ENCODE results near the gene PADI4.
"Not testable (repeated sequence)": the region's sequence is repeated elsewhere in the genome, so short reads cannot be mapped to it uniquely, and the experiment has no call there.

Gene PADI4

DNA sequence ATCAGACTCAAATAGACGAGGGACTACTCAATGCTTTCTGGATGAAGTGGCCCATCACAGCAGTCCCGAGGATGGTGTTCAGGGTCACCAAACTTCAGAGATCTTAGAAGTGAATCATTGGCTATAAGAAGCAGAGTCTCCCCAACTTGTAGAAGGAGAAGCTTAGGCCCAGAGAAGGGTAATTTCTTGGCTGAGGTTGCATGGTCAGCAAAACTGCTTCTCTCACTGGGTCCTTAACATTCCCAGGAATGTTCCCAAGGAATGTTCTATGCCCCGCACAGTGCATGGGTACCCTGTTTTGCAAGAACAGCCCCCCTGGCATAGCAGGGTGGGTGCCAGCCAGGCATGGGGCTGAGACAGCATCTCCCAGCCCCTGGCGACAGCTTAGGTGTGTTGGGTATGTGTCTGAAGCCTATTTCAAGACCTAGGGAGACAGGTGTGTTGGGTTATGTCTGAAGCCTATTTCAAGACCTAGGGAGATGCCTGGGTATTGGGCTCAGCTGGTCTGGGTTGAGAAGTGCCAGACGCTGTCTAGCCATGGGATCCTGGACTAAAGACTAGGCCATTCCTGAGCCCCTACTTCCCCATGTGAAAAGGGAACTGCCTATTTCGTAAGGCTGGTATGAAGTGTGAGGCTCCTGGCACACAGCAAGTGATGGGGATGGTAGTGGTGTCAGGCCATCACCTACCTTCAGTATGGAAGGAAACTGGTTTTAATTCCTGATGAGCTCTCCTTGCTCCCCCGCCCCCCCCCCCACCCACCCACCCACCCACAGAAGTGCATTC, 90.1 kb downstream of the PADI4 start:
- DNase-seq = no peak

DNA sequence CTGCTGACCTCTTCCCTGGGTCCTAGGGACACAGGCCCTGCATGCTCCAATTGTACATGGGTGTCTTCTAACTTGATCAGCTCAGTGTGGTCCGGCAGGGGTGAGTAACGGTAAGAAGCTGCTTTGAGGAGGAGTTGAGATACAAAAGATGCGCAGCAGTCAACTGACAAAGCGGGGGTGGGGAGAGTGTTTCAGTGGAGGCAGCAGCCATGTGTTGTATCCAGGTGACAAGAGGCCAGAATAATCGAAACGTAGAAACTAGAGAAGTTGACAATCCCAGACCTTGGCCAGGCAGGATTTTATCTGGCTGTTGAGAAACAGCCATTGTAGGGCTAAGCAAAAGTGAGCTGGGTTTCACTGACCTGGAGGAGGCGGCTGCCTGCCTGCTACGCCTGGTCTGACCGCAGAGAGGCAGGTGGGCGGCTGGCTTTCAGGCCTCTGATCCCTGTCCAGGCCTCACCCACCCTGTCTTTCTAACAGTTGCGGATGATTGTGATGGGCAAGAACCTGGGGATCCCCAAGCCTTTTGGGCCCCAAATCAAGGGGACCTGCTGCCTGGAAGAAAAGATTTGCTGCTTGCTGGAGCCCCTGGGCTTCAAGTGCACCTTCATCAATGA, 92.8 kb downstream of the PADI4 start:
- no peak for DNase-seq

DNA sequence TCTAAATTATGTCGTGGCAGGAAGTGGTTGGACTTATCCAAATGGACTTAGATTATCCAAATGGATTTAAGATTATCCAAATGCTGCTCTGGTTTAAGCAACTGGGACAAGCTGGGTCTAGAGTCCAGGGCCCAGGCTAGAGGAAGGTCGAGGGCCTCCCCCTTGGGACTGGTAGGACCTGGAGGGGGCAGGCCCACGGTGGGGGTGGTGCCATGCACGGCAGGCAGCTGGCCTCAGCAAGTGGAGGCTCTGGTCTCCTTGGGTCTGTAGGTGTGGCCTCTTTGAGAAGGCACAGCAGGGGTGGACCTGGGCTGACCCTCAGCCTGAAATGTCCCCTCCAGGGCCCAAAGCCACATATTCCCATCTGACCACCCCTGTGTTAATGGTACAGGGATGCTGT, 93.8 kb downstream of the PADI4 start:
- no peak for DNase-seq

DNA sequence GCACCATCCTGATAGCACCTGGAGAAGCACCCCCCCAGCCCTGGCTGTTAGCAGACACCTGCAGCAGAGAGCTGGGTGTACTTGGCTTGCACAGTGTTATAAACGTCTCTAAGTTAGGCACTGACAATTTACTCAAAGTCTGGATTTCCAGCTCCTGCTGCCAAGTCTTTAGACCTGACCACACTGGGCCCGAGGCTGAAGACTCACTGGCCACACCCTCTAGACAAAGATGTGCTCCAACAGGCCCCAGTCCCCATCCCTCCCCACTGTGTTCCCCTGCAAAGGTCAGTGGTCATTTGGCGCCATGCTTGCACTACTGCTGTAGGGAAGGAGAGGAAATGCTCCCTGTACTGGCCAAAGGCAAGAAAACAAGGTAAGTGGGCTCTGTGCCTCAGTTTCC, 95.1 kb downstream of the PADI4 start:
- DNase-seq = no peak

DNA sequence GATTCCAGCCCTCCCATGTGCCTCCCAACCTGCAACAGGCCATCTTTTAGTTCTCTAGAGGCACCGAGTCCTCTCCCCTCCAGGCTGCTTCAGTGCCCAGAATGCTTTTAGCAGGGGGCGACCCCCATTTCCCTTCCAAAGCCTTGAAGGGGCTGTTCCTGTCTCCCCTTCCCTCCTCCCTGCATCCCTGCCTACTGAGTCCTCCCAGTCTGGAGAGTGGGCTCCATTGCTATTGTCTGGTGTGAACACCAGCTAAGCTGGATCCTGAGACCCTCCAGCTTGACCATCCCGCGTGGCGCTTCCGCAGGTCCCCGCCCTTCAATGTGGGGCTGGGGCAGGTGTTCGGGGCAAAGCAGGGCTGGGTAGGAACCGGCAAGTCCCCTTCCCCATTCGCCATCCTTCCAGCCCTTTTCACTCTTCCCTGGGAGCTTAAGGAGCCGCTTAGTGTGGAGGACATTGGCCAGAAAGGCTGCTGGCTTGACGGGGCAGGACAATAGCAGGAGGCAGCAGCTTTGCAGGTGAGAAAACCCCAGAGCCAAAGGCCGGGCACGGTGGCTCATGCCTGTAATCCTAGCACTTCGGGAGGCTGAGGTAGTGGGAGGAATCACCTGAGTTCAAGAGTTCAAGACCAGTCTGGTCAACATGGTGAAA, 96.2 kb downstream of the PADI4 start:
- DNase-seq = no peak

DNA sequence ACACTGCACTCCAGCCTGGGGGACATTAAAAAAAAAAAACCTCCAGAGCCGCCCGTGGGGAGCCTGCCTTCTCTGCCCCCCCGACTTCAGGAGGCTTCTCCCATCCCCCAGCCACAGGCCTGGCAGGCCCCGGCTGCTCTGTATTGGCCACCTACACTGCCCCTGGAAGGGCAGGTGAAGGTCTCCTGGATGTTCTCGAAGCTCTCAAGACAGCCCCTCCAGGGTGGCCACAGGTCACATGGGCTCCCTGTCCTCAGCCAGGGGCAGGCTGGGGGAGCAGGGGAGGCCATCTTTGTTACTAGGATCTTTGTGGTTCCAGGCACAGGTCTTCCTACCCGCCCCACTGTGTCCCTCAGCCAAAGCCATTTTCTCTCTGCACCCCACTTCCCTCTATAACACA, 96.8 kb downstream of the PADI4 start:
- DNase-seq = no peak

DNA sequence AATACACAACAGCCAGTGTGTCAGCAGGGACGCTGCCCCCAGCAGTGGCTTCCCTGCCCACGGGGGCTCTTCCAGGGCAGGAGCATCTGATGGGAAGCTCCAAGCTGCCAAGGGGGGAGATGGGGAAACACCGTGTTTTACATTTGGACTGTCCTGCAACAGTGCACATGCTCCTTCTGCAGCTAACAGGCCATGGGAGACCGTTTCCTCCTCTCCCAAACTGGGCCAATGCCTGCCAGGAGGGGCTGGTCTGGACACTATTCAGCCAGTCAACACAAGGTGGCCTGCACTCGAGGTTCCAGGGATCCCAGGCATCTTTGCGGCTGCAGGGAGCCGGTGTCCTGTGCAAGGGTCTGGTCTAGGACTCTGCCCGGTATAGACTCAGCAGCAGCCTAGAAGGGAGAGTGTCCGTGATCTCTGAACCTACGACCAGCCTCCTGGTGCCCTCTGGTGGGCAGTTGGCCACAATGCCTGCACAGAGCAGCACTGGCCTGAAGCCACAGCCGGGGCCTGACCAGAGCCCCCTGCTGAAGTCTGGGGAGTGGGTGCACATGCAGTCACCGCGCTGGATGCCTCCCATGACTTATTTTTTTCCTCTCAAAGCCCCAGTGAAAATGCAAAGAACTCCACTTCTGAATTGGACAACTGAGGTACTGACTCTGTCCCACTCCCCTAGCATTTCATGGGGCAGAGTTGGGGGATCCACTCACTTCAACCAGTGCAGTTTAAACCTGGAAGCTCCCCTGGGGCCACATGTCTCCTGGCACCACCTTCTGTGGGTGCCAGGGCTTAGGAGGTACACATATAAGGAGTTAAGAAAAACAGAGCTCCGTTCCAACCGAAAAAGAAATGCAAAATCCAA, 98.1 kb downstream of the PADI4 start:
- no peak for DNase-seq

DNA sequence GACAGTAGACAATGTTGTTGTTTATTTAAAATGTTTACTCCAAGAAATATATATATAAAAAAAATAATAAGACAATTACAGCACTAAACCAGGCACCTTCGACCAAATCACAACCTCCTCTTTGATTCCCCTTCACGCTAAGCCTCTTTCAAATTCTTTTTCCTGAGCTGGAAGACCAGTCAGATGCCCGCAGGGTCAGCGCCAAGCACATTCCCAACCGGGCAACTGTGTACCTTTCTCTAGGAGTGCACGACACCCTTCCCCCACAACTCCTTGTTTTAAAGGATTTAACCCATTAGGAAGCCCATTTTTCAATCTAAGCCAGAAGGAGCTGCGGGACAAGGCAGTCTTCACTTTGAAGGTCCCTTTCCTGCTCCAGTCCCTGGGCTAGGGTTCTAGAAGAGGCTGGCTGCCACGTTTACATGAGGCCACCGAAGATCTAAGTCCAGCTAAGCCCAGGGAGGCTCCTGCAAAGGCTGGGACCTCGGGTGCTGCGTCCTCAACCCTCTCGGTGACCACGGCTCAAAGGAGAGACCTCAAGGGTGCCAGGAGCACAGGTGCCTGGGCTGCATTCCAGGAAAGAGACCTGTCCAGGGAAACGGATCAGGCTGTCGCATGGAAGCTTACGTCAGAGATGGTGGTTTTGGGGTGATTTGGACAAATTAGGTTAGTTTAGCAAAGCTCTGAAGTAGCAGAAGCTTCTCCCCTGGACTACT, 98.9 kb downstream of the PADI4 start:
- DNase-seq = not testable (repeated sequence)

DNA sequence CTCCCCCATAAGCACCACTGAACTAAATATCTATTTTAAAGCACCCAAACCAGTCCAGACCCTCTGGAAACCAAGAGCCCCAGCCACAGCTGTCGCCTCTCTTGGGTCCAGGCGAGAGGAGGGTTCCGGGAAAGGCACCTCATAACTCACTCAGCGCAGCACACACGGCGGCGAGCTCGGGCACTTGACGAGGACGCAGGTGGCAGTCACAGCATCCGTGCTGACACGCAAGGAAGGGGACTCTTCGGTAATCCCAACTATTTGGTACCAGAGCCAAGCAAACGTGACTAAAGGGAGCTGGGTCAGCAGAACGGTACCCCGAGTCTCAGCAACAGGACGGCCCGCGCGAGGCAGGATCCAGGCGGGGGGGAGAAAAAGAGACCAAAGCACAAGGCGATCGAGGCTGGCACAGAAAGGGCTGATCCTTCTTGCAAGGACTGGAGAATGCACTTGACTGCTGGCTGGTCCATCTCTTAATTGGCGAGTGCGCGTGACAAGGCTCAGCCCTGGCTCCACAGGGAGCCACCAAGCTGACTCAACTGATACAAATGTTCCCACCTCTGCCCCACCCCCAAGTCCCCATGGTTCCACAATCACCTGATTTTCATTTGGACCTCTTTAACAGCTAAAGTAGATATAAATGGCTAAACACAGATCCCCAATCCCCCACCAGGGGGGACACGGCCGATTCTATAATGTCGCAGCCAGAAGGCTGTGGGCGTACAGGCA, 100.0 kb downstream of the PADI4 start:
- DNase-seq = not testable (repeated sequence)

DNA sequence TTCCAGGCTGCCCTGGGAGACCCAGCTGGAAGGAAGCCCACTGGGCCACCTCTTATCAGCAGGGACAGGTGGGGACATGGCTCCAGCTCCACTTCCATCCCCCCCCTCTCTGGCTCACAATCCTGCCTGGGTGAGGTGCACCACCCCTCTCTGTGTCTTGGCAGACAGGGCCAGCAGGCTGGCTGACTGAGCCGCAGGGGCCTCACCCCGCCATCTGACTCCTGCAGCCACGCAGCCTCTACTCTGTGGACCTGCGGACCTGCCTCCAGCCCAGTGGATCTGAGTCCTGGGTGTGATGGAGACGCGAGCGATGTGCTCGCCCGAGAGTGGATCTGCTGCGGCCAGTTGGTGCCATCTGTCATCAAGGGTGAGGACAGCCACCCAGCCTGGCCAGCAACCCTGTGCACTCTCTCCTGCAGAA, 101.4 kb downstream of the PADI4 start:
- no peak for DNase-seq

DNA sequence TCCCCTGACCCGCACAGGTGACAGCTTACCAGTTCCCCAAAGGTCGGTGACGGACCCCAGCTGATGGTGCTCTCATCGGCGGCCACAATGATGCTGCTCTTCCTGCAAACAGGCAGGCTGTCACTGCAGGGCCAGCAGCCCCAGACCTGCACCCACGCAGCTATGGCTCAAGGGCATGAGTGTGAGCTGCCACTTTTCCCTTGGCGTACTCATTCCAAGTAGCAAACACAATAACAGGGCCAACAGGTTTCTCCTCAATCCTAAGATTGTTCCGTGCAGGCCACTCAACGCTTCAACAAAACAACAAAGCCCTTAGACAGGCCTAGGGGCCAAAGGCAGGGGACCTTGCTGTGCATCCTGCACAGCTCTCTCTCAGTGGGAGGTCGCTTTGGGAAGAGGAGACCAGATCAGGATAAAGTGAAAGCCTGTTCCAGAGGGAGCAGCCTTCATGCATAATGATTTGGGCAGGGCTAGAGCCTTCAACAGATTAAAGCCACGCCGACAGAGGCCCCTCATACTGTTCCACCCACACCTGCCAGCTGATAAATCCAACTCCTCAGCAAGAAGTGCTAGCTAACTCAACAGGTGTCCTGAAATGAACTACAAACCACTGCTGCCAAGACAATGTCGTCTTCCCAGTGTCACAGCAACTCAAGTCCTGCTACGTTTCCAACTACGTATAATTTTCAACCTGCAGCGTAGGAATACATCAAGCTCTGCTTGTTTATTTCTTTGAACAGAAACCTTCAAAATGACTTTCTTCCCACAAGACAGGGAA, 104.3 kb downstream of the PADI4 start:
- no peak for DNase-seq
